Measurements from ENCODE around the gene PSMD5.
"Not testable (repeated sequence)": the region's sequence is repeated elsewhere in the genome, so short reads cannot be mapped to it uniquely, and the experiment has no call there.

Gene PSMD5

DNA sequence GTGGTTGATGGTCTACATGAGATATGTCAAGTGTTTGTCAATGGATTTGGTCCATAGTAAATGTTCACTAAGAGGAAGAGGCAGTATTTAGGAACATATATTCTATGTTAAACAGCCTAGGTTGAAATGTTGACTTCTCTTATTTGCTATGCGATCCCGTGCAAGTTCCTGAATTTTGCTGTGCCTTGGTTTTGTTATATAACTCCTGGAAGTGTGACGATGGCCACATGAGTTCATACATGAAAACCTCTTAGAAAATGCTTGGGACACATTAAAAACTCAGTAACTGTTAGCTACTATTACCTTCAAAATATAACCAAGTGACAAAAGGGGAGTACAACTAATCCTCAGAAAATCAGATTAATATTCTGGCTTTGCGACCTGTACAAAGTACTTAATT, 27.6 kb downstream of the PSMD5 start:
- H3K4me3 ChIP-seq (ENCODE audit: low read depth, low read length) = no peak overlapping the region
- H3K27ac ChIP-seq = no peak overlapping the region
- H3K79me2 ChIP-seq = no peaks in the 10 kb centered on the region
- no peaks in the 10 kb centered on the region for H3K27me3 ChIP-seq (ENCODE audit: control insufficient read depth, insufficient read depth, low read length)
- no peak overlapping the region for H3K9ac ChIP-seq
- H2AFZ ChIP-seq = no peak overlapping the region
- TF ChIP-seq, protein P1, sequence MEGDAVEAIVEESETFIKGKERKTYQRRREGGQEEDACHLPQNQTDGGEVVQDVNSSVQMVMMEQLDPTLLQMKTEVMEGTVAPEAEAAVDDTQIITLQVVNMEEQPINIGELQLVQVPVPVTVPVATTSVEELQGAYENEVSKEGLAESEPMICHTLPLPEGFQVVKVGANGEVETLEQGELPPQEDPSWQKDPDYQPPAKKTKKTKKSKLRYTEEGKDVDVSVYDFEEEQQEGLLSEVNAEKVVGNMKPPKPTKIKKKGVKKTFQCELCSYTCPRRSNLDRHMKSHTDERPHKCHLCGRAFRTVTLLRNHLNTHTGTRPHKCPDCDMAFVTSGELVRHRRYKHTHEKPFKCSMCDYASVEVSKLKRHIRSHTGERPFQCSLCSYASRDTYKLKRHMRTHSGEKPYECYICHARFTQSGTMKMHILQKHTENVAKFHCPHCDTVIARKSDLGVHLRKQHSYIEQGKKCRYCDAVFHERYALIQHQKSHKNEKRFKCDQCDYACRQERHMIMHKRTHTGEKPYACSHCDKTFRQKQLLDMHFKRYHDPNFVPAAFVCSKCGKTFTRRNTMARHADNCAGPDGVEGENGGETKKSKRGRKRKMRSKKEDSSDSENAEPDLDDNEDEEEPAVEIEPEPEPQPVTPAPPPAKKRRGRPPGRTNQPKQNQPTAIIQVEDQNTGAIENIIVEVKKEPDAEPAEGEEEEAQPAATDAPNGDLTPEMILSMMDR (IDR thresholded peaks at IDR 0.05) = no peak
- no peaks in the 10 kb centered on the region for H3K4me1 ChIP-seq
- no peaks in the 10 kb centered on the region for H3K36me3 ChIP-seq (ENCODE audit: control insufficient read depth, insufficient read depth, low read length)
- no peak overlapping the region for H3K4me2 ChIP-seq (ENCODE audit: low read length)
- H3K9me3 ChIP-seq (ENCODE audit: control insufficient read depth, low read length) = no peaks in the 10 kb centered on the region

DNA sequence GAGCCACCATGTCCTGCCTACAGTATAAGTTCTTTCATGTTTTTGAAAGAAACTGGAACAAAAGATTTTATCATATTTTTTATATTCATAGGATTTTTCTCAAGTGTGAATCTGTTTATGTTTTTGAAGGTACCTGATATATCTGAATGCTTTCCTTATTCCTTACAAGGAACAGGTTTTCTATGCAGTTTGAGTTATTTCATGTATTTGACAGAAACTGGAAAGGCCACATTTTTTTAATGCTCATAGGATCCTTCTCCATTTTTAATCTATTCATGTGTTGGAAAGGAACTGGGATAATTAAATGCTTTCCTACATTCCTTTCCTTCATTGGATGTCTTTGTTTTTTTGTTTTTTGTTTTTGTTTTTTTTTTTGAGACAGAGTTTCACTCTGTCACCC, 33.8 kb downstream of the PSMD5 start:
- Histone ChIP-seq H3K4me1 (no peaks in the 10 kb centered on the region), H3K4me2 (ENCODE audit: low read length) (no peak overlapping the region), H3K36me3 (ENCODE audit: control insufficient read depth, insufficient read depth, low read length) (no peaks in the 10 kb centered on the region), H3K27ac (no peak overlapping the region), H2AFZ (no peak overlapping the region), H3K9ac (no peak overlapping the region), H3K4me3 (ENCODE audit: low read depth, low read length) (no peak overlapping the region), H3K27me3 (ENCODE audit: control insufficient read depth, insufficient read depth, low read length) (no peaks in the 10 kb centered on the region), H3K79me2 (no peaks in the 10 kb centered on the region), H3K9me3 (ENCODE audit: control insufficient read depth, low read length) (no peaks in the 10 kb centered on the region)
- TF ChIP-seq, protein P1 (IDR thresholded peaks at IDR 0.05) = no peak

DNA sequence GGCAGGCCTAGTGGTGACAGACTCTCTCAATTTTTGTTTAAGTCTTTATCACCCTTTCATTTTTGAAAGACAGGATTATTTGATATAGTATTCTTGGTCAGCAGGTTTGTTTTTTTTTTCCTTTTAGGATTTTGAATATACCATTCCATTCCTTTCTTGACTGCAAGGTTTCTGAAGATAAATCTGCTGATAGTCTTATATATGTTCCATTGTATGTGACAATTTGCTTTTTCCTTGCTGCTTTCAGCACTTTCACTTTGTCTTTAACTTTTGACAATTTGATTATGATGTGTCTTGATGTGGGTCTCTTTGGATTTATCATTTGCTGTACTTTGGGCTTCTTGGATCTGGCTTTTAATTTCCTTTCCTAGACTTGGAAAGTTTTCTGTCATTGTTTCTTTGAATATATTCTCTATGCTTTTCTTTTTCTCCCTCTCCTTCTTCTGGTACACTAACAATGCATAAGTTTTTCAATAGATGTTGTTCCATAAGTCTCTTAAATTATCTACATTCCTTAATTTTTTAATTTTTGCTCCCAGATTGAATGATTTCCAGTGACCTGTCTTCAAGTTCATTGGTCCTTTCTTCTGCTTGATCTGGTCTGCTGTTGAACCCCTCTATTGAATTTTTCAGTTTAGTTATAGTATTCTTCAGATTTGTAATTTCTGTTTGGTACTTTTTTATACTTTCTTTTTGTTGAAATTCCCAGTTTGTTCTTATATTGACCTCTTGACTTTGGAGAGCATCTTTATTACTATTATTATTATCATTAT, 34.9 kb downstream of the PSMD5 start:
- no peaks in the 10 kb centered on the region for H3K4me1 ChIP-seq
- H3K9ac ChIP-seq = no peak overlapping the region
- H3K4me2 ChIP-seq (ENCODE audit: low read length) = no peak overlapping the region
- no peak overlapping the region for H3K27ac ChIP-seq
- no peaks in the 10 kb centered on the region for H3K36me3 ChIP-seq (ENCODE audit: control insufficient read depth, insufficient read depth, low read length)
- no peaks in the 10 kb centered on the region for H3K27me3 ChIP-seq (ENCODE audit: control insufficient read depth, insufficient read depth, low read length)
- no peaks in the 10 kb centered on the region for H3K9me3 ChIP-seq (ENCODE audit: control insufficient read depth, low read length)
- no peaks in the 10 kb centered on the region for H3K79me2 ChIP-seq
- H3K4me3 ChIP-seq (ENCODE audit: low read depth, low read length) = no peak overlapping the region
- H2AFZ ChIP-seq = no peak overlapping the region
- TF ChIP-seq, protein P1 (IDR thresholded peaks at IDR 0.05) = no peak

DNA sequence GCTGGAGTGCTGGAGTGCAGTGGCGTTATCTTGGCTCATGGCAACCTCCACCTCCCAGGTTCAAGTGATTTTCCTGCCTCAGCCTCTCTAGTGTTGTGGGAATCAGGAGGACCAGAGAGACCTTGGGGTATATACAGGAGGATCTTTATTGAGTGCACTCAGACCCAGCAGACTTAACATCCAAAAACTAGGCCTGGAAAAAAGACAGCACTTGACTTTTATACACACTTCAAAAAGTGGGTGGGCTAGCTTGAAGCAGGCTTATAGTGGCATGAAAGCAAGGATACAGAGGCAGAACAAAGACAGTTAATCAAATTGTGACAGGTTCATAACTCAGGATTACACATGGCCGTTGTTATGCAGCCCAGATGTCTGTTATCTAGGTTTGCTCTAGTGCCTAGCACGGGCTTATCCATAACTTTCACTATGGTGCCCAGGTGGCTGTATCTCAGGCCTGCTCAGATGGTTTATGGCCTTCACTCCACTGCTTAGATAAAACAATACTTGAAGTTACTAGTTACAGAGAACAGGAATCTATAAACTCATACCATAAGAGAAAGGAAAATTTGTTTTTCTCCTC, 37.8 kb downstream of the PSMD5 start:
- not testable (repeated sequence) for H3K27me3 ChIP-seq (ENCODE audit: control insufficient read depth, insufficient read depth, low read length); H3K4me1 ChIP-seq; H3K27ac ChIP-seq; H3K4me3 ChIP-seq (ENCODE audit: low read depth, low read length); H2AFZ ChIP-seq; H3K79me2 ChIP-seq; H3K4me2 ChIP-seq (ENCODE audit: low read length); H3K9me3 ChIP-seq (ENCODE audit: control insufficient read depth, low read length); H3K9ac ChIP-seq; H3K36me3 ChIP-seq (ENCODE audit: control insufficient read depth, insufficient read depth, low read length)

DNA sequence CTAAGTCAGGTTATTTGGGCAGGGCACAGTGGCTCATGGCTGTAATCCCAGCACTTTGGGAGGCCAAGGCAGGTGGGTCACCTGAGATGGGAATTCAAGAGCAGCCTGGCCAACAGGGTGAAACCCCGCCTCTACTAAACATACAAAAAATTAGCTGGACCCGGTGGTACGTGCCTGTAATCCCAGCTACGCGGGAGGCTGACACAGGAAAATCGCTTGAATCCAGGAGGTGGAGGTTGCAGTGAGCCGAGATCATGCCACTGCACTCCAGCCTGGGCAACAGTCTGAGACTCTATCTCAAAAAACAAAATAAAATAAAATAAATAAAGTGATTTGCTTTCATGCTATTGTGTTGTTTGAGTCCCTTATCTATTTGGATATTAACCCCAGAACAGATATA, 41.3 kb downstream of the PSMD5 start:
- Histone ChIP-seq H3K4me3 (ENCODE audit: low read depth, low read length) (no peak overlapping the region), H3K36me3 (ENCODE audit: control insufficient read depth, insufficient read depth, low read length) (no peaks in the 10 kb centered on the region), H3K9ac (no peak overlapping the region), H3K4me2 (ENCODE audit: low read length) (no peak overlapping the region), H3K4me1 (no peaks in the 10 kb centered on the region), H3K27me3 (ENCODE audit: control insufficient read depth, insufficient read depth, low read length) (no peaks in the 10 kb centered on the region), H3K27ac (no peak overlapping the region), H3K9me3 (ENCODE audit: control insufficient read depth, low read length) (no peaks in the 10 kb centered on the region), H3K79me2 (no peaks in the 10 kb centered on the region), H2AFZ (no peak overlapping the region)
- TF ChIP-seq, protein P1 (IDR thresholded peaks at IDR 0.05) = no peak

Data from parathyroid adenoma (tissue), 2 donors.